Breast epithelium (tissue), 4 donors: ENCODE data around the gene PRMT9. TPM values are rescaled to one million over a fixed set of nuclear protein-coding genes. Genes with fewer than 3 reads are reported as not detected.

Experiments
- DNase-seq, 2 donors: peaks; one replicate each; pipeline ENCODE4 v3.0.0-alpha.2; 2019; ENCODE audit warnings: low spot score in 2 of 2
- H3K27ac ChIP-seq, 2 donors: fragments of 200-600 bp; sonication (generic) in 1 of 2; one replicate each; pipeline ENCODE4 v1.5.1; 2016 to 2019; ENCODE audit warnings: mild to moderate bottlenecking in 1 of 2
- H3K27me3 ChIP-seq, 2 donors: fragments of 200-600 bp; sonication (generic) in 1 of 2; one replicate each; pipeline versions ENCODE4 v1.5.1 to v1.6.0; 2017 to 2019; ENCODE audit warnings: control low read depth in 1 of 2, mild to moderate bottlenecking in 1 of 2
- H3K36me3 ChIP-seq: fragments of 200-600 bp; one replicate; pipeline ENCODE4 v1.5.1; 2019
- H3K4me1 ChIP-seq, 2 donors: fragments of 200-600 bp; sonication (generic); one replicate each; pipeline ENCODE4 v1.5.1; 2016 to 2019; ENCODE audit warnings: control low read depth in 1 of 2
- H3K4me3 ChIP-seq, 3 donors: fragments of 200-600 bp; sonication (generic); 1 replicate in 2 of 3; 2 replicates in 1 of 3; pipeline ENCODE4 v1.5.1; 2016 to 2019; ENCODE audit warnings: mild to moderate bottlenecking in 3 of 3, moderate library complexity in 2 of 3
- H3K9me3 ChIP-seq, 2 donors: fragments of 200-600 bp; sonication (generic) in 1 of 2; one replicate each; pipeline ENCODE4 v1.5.1; 2016 to 2019; ENCODE audit warnings: control low read depth in 1 of 2
- POLR2A ChIP-seq: fragments of 450-650 bp; IDR thresholded peaks from one replicate; pipeline ENCODE4 v1.6.1; 2016; ENCODE audit warnings: antibody characterized with exemption, mild to moderate bottlenecking, moderate library complexity
- POLR2AphosphoS5 ChIP-seq, 3 donors: sonication (generic); formaldehyde crosslinking; IDR thresholded peaks; one replicate each; pipeline ENCODE4 v1.6.1; 2017; ENCODE audit warnings: antibody characterized with exemption in 3 of 3
- intact Hi-C: fragments of 100-400 bp; cut with DNase I; formaldehyde crosslinking; loops from one replicate; pipeline ENCODE4 v1.15.1; 2023; ENCODE audit warnings: low total_unique reads
- total RNA-seq, 3 donors: library from RNA; depleted of rRNA; stranded (reverse); fragments of >200 nt; gene quantifications; one replicate each; pipeline ENCODE4 v1.1.0, GENCODE V29; 2016
- TF ChIP-seq, protein P1 (sequence below), 3 donors: fragments of 450-650 bp; IDR thresholded peaks; one replicate each; pipeline ENCODE4 v1.5.1; 2016 to 2017; ENCODE audit warnings: antibody characterized with exemption in 3 of 3, mild to moderate bottlenecking in 3 of 3, moderate library complexity in 3 of 3

PRMT9 gene
- total RNA-seq, 3 donors from 2014 or later = 7.8 to 21.8 (median 10.5) TPM

DNA sequence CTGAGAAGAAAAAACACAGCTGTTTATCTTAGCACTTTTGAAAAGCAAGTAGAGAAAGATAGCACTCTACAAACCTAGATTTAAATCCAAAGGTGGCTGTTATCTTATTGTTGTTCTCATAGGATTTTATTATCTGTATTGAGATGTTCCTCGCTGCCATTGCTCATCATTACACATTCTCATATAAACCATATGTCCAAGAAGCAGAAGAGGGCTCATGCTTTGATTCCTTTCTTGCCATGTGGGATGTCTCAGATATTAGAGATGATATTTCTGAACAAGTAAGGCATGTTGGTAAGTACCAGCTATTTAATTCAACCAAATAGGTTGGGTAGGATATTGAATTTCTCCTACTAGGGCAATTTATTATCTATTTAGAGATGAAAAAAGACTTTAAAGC, 50.3 kb downstream of the PRMT9 start:
- TF ChIP-seq POLR2A (no peak), POLR2AphosphoS5 (IDR thresholded peaks at IDR 0.05) (no peak)
- TF ChIP-seq, protein P1, sequence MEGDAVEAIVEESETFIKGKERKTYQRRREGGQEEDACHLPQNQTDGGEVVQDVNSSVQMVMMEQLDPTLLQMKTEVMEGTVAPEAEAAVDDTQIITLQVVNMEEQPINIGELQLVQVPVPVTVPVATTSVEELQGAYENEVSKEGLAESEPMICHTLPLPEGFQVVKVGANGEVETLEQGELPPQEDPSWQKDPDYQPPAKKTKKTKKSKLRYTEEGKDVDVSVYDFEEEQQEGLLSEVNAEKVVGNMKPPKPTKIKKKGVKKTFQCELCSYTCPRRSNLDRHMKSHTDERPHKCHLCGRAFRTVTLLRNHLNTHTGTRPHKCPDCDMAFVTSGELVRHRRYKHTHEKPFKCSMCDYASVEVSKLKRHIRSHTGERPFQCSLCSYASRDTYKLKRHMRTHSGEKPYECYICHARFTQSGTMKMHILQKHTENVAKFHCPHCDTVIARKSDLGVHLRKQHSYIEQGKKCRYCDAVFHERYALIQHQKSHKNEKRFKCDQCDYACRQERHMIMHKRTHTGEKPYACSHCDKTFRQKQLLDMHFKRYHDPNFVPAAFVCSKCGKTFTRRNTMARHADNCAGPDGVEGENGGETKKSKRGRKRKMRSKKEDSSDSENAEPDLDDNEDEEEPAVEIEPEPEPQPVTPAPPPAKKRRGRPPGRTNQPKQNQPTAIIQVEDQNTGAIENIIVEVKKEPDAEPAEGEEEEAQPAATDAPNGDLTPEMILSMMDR (IDR thresholded peaks at IDR 0.05) = no peak
- DNase-seq = no peak
- H3K27ac ChIP-seq = no peak overlapping the region
- H3K4me3 ChIP-seq = no peak overlapping the region
- peaks cover 12% of the 10 kb centered on the region for H3K36me3 ChIP-seq
- H3K9me3 ChIP-seq = no peaks in the 10 kb centered on the region
- H3K4me1 ChIP-seq = no peaks in the 10 kb centered on the region
- no peaks in the 10 kb centered on the region for H3K27me3 ChIP-seq
- intact Hi-C loops = loop anchor here (5.0 kb wide), 1 partner anchor 379 kb away; no protein-coding TSS in a partner anchor

DNA sequence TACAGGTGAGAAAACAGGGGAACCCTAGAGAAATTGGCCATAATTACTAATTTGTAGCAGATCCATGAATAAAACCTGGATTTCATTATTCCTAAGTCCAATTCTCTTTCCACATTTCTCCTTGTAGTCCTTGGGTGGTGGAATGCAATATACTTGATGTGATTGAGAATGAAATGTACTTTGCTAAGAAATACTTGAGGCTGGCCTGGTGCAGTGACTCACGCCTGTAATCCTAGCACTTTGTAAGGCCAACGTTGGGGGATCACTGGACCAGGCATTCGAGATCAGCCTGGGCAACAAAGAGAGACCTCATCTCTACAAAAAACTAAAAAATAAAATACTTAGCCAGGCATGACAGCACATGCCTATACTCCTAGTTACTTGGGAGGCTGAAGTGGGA, 50.9 kb downstream of the PRMT9 start:
- H3K36me3 ChIP-seq = peaks cover 14% of the 10 kb centered on the region
- no peak overlapping the region for H3K4me3 ChIP-seq
- DNase-seq = no peak
- H3K27ac ChIP-seq = no peak overlapping the region
- intact Hi-C loops = loop anchor here (5.0 kb wide), 1 partner anchor 379 kb away; no protein-coding TSS in a partner anchor
- H3K4me1 ChIP-seq = no peaks in the 10 kb centered on the region
- no peaks in the 10 kb centered on the region for H3K9me3 ChIP-seq
- TF ChIP-seq, protein P1 (IDR thresholded peaks at IDR 0.05) = no peak
- TF ChIP-seq POLR2A (no peak), POLR2AphosphoS5 (IDR thresholded peaks at IDR 0.05) (no peak)
- H3K27me3 ChIP-seq = no peaks in the 10 kb centered on the region

DNA sequence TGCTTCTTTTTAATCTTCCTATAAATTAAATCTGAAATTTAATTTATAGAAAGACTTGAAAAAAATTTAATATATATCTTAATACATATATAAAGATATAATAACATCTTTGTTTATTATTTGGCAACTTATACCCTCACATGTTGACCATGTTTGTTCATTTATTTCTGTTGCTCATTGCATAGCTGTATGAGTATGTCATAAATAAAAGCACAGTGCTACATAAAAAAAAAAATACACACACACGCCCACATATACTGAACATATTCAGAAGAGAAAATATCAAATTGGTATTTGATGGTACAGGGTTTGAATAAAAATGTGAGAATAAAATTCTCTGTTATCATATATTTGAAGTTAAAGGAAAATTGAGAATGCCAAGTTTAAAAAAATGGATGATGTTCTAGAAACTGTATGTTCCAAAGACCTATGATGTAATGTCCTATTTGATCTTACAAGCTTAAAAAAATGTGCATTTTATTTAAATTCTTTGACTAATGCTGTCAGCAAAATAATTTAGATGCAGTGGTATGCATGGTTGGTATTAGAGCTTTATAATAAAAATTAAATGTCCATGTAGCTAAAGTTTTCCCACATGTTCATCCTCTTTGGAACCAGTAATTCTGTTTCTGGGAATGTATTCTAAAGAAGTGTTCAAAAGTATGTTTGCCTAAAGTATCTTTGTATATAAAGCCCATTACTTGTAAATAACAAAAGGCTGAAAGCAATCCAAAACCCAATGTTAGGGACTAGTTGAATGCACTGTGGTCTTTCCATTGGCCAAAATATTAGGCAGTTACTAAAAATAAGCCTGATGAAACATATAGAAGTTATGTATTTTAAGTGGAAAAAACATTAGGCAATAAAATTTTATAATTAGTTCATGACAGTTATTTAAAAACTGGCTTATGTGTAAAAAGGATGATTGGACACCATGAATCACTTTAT, 53.9 kb downstream of the PRMT9 start:
- TF ChIP-seq POLR2A = no peak
- TF ChIP-seq POLR2AphosphoS5 (IDR thresholded peaks at IDR 0.05) = no peak
- TF ChIP-seq, protein P1 (IDR thresholded peaks at IDR 0.05) = no peak
- H3K4me3 ChIP-seq = no peak overlapping the region
- DNase-seq = no peak
- H3K36me3 ChIP-seq = peaks cover 13% of the 10 kb centered on the region
- intact Hi-C loops = loop anchor here (5.0 to 10.0 kb wide), 2 partner anchors 382 to 1345 kb away; no protein-coding TSS in a partner anchor
- H3K9me3 ChIP-seq = no peaks in the 10 kb centered on the region
- H3K27me3 ChIP-seq = no peaks in the 10 kb centered on the region
- H3K27ac ChIP-seq = no peak overlapping the region
- no peaks in the 10 kb centered on the region for H3K4me1 ChIP-seq

DNA sequence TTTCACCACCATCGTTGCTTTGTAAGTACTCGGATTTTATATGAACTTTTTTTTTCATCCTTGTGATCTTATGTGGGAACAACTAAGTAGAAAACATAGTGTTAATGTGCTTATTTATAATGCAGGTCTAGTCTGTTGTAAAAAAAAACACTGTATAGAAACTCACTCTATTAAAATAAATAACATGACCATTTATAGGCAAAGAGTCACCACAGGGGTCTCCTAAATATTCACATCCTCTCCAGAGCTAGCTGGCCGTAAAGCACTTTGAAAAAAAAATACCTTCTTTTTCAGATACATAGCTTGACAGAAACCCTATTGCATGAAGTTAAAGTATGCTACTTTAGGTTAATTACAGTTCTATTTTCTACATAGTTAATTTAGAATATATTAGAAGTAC, 55.5 kb downstream of the PRMT9 start:
- H3K27ac ChIP-seq = no peak overlapping the region
- no peaks in the 10 kb centered on the region for H3K4me1 ChIP-seq
- no peaks in the 10 kb centered on the region for H3K27me3 ChIP-seq
- intact Hi-C loops = loop anchor here (10.0 kb wide), 1 partner anchor 1346 kb away; no protein-coding TSS in a partner anchor
- H3K4me3 ChIP-seq = no peak overlapping the region
- peaks cover 16% of the 10 kb centered on the region for H3K36me3 ChIP-seq
- TF ChIP-seq POLR2A (no peak), POLR2AphosphoS5 (IDR thresholded peaks at IDR 0.05) (no peak)
- TF ChIP-seq, protein P1 (IDR thresholded peaks at IDR 0.05) = no peak
- H3K9me3 ChIP-seq = no peaks in the 10 kb centered on the region
- DNase-seq = no peak

DNA sequence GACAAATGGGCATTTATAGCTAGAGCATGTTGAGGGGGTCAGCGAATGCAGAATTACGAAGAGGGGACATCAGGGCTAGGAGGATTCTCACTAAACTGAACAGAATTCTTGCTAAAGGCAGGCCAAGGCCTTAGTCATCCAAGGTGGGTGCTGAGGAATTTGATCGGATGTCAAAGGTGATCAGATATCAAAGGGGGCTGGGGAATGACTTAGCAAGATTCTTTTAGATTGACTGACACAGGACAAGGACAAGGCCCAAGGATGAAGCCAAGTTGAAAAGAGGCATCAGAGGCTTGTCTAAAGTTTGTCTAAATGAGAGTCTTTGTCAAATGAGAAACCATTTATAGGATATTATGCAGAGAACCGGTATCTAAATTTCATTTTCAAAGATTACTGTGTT, 57.1 kb downstream of the PRMT9 start:
- no peaks in the 10 kb centered on the region for H3K9me3 ChIP-seq
- intact Hi-C loops = loop anchor here (10.0 kb wide), 1 partner anchor 1348 kb away; no protein-coding TSS in a partner anchor
- H3K4me3 ChIP-seq = no peak overlapping the region
- H3K36me3 ChIP-seq = peaks cover 16% of the 10 kb centered on the region
- H3K27ac ChIP-seq = no peak overlapping the region
- H3K27me3 ChIP-seq = no peaks in the 10 kb centered on the region
- no peak for DNase-seq
- H3K4me1 ChIP-seq = no peaks in the 10 kb centered on the region
- TF ChIP-seq, protein P1 (IDR thresholded peaks at IDR 0.05) = no peak
- no peak for TF ChIP-seq POLR2A
